Activated T-cell treated with anti-CD3 and anti-CD28 coated beads for 24 hours (primary cell): ENCODE results near the gene RBM25.
"Not testable (repeated sequence)": the region's sequence is repeated elsewhere in the genome, so short reads cannot be mapped to it uniquely, and the experiment has no call there.

Source experiments
- DNase-seq: peaks from one replicate; pipeline ENCODE4 v3.0.0-alpha.2; 2020; ENCODE audit warnings: low read depth

The RBM25 gene

GRCh38 chr14:73168691-73169090 lies 110.4 kb downstream of the RBM25 start:
- no peak for DNase-seq

DNA sequence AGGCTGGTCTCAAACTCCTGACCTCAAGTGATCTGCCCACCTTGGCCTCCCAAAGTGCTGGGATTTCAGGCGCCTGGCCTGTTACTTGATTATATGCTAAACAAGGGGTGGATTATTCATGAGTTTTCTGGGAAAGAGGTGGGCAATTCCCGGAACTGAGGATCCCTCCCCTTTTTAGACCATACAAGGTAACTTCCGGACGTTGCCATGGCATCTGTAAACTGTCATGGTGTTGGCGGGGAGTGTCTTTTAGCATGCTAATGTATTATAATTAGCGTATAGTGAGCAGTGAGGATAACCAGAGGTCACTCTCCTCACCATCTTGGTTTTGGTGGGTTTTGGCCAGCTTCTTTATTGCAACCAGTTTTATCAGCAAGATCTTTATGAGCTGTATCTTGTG lies 111.5 kb downstream of the RBM25 start:
- DNase-seq, result not testable (repeated sequence)

- DNase-seq, result no peak
Observed at GRCh38 chr14:73170686-73171085, 112.4 kb downstream of the RBM25 start.

GRCh38 chr14:73172500-73172899 lies 114.2 kb downstream of the RBM25 start:
- no peak for DNase-seq

- no peak for DNase-seq
Observed at GRCh38 chr14:73173092-73173735, 114.9 kb downstream of the RBM25 start.
